AML-193 (cell line): ENCODE results near the gene ABCA2.
A peak's percentile ranks its signal among the peaks of the same experiment; 100 is the strongest.
"Not testable (repeated sequence)": the region's sequence is repeated elsewhere in the genome, so short reads cannot be mapped to it uniquely, and the experiment has no call there.

Source experiments
- DNase-seq, 2 experiments: peaks; one replicate each; lab custom pipeline; 2025; lab: John Stamatoyannopoulos, UW

ABCA2 gene

DNA sequence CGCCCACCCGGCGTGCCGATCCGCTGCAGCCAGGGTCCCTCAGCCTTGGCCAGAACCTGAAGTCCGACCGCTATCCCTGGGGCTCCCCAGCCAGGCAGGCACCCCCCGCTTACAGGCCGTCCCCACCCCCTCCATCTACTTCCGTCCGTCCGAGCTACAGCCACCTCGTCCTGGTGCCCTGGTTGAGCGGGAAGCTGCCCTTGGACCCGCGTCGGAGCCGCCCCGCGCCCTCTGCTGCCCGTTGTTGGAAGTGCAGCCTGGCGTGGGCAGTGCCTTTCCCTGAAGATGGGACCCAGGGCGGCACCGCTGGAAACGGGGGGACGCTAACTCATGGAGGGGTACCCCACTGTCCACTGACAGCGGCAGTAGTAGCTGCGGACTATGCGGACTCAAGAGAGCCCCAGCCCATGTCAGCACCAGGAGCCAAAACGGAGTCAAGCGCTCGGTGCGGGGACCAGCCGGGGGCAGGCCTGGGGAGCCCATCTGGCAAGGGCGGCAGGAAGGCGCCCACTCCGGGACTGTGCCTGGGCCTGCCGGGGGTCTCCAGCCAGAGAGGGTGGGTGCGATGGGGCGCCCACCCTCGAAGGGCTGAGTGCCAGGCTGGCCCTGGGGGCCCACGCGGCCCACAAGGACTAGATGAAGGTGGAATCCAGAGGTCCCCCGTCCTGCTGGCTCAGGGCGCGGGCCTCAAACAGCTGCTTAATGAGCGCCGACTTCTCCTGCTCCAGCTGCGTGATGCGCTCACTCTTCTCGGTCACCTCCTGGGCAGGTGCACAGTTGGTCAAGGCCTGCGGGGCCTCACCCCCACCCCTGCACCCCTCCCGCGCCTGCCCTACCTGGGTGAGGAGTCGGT is 36.2 kb upstream of the ABCA2 start:
- DNase-seq = peak; percentile 16 to 32

DNA sequence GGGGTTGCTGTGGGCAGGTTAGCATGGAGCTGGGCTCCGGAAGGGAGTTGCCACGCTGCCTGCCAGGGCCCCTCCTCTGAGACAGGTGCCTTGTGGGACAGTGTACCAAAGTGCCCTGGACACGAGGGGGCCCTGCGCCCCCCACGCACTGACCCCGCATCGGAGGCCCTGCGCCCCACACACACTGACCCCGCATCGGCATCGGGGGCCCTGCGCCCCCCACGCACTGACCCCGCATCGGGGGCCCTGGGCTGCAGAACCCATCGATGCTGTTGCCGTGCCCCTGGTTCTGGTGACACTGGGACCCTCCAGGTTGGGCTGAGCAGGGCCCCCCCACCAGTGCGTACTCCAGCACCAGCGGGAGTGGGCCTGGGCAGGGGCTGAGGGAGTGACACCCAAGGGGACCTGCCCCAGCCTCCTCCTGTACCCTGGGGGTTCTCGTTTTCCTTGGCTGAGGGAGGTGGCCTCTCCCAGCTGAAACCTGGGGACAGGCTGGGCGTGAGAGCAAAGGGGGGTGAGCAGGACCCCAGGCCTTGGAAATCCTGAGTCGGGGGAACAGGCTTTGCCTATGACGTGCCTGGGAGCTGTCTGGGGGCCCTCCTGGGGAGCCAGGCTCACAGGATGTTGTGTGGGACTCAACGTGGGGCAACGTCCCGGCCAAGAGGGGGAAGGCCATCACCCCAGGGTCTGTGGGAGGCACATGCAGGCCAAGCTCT is 35.4 kb upstream of the ABCA2 start:
- no peak for DNase-seq

DNA sequence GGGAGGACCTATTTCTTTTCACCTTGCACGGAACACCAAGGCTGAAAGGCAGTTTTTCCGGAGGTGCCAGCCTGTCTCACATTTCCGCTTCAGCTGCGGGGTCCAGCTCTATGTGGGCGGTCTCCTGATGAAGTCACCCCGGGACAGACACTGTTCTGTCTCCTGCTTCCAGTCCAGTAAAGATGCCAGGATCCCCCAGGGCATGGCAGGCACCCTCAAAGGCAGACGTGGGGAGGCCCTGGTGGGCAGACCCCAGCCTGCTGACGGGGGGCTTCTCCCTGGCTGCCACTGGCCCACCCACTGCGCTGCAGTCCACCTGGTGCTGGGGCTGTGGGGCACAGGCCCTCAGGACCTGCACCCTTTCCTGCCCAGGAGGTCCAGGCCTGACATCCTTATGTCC is 34.8 kb upstream of the ABCA2 start:
- not testable (repeated sequence) for DNase-seq

DNA sequence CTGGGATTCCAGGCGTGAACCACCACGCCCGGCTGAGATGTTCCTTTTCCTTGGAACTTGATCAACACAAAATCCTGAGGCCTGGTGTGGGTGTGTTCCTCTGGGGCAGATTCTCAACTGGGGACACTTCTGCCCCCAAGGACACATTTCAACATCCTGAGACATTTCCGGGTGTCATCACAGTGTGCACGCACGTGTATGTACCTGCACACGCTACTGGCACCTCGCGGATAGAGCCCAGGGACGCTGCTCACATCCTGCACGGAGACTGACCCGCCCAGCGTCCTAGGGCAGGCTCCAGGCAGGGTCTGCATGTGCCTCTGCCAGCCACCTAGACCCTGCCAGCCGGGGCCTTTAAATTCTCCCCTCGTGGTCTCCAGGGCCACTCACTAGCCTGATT is 34.3 kb upstream of the ABCA2 start:
- DNase-seq = no peak

- DNase-seq = no peak
These were observed 30.6 kb upstream of the ABCA2 start for GRCh38 chr9:137058521-137059234.

GRCh38 chr9:137057545-137057944 is 29.5 kb upstream of the ABCA2 start:
- DNase-seq = no peak

DNA sequence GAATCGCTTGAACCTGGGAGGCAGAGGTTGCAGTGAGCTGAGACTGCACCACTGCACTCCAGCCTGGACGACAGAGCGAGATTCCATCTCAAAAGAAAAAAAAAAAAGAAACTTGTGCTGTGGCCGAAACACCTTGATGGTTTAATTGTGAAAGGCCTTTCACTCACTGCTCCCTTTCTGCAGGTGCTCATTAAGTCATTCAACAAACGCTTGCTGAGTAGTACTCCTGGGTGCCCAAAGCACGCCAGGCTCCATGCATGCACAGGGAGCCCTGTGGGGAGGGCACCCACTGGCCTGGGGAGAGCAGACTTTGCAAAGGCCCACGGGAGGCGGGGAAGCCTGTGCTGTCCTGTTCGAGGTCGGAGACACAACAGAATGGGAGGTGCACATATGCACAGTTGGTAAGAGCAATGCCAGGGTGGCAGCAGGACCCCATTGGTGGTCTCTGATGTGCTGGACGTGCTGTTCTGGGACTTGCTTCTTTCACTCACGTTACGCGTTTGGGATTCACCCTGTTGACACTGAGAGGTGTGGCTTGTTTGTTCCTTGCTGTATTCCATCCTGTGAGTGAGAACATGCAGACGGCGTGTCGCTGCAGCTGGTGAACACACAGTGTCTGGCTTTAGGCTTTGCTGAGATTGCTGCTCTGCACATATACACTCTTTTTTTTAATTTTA is 28.8 kb upstream of the ABCA2 start:
- DNase-seq = no peak

GRCh38 chr9:137055385-137056364 is 27.6 kb upstream of the ABCA2 start:
- DNase-seq = no peak

GRCh38 chr9:137054932-137055384 is 26.9 kb upstream of the ABCA2 start:
- no peak for DNase-seq

- no peak for DNase-seq
These were observed 26.2 kb upstream of the ABCA2 start, which contains the start of gene ENTPD2 for GRCh38 chr9:137053944-137054931. Gene ENTPD2 (minus strand): TSS chr9:137054061. CDS start chr9:137053997, 64 bp downstream.

DNA sequence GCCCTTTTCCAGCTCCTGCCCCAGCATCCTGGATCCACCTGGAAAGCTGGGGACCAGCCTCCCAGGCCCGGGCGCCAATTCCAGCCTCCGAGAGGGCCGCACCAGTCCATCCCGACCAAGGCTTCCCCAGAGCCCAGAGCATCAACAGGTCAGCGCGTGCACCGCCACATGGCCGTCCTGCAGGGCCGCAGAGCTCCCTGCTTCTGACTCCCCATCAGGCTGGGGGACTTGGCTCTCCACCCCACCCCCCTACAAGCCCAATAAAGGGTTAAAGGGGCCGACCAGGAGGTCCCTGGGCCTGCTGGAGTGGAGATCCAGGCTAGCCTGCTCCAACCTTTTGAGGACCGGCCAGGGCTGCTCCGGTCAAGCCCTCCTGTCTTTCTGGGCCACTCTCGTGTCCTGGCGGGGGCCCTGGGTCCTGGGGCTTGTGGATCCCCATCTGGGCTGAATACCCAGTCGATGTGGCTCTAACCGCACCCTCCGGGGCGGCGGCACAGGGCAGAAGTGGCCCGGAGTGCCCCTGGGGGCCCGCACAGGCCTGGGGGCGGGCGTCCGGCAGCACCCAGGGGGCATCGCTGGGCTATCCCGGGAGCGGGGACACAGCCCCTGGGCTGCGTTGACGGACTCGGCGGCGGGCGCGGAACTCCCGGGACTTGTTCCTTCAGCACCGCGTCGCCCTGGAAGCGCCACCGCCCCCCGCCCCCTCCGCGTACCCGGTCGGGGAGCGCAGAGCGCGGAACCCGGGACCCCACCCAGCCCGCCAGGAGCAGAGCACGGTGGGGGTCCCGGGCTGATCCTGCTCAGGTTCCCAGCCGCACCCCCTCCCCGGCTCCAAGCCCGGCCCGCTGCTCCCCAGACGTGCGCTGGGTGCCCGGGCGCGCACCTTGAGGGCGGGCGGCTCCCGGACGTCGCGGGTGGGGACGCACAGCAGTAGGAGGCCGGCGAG is 25.2 kb upstream of the ABCA2 start:
- DNase-seq = no peak

DNA sequence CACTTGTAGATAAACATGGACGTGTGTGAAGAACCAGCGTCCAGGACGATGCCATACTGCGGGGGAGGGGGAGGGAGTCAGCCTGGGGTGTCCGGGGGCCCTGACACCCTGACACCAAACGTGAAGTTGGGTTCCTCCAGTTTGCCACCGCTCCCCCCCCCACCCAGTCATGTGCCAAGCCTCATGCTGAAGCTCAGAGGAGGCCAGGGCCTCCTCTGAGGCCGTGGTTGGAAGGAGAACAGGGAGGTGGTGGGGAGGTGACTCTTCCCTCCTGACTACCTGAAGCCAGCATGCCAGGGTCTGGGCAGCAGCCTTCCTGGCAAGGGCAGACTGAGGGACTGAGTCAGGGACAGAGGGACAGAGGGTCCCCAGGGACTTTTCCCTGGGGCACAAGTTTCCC is 24.3 kb upstream of the ABCA2 start:
- no peak for DNase-seq

GRCh38 chr9:137051145-137051724 is 23.2 kb upstream of the ABCA2 start:
- DNase-seq = no peak

DNA sequence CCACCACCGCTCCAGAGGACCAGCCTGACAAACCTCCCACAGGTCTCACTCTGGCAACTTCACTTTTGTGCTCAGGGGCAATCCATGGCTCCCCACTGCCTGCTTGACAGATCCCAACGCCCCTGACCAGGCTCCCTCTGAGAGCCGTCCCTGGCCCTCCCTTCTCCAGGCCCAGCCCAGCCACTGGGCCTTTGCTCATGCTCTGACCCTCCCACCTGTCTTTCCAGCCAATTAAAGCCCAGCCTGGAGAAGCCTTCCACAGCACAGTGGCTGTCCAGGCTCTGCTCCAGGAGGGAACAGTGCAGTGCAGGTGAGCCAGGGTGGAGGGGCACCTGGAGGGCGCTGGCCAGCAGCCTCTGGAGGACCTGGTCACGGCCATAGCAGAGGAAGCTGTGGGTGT is 22.5 kb upstream of the ABCA2 start:
- DNase-seq = no peak

DNA sequence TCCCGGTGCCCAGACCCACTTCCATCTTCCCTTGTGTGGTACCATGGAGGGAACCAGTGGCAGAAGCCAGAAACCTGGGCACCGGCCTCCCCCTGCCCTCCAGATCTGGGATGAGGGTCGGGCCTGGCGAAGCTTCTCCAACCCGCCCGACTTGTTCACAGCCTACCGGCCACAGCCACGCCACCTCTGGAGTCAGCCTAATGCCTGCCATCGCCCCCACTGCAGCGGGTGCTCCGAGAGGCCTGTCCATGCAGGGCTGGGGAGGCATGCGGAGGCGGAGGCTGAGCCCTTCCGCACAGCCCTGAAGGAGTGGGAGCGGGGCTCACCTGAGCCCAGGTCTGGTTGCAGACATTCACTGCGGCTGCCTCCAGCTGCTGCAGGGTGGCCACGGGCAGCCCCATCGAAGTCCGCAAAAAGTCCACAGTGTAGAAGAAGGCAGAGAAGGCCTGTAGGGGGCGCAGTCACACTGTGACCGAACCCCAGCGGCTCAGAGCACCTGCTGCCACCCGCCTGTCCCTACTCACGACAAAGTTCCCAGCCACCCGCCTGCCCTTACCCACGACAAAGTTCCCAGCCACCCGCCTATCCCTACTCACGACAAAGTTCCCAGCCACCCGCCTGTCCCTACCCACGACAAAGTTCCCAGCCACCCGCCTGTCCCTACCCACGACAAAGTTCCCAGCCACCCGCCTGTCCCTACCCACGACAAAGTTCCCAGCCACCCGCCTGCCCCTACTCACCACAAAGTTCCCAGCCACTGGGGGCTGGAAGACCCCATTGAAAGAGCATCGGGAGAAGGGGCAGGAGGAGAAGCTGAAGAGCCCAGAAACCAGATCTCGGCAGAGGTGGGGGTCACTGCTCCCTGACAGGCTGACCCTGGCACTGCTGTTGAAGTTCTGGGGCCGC is 21.8 kb upstream of the ABCA2 start:
- DNase-seq = peak; percentile 54 to 69

GRCh38 chr9:137048655-137049543 is 20.9 kb upstream of the ABCA2 start:
- DNase-seq = no peak
